HL-60 (cell line): ENCODE measurements around the gene TMPRSS9.

Experiments
- DNase-seq, 2 experiments: peaks; one replicate each; pipeline ENCODE4 v3.0.0-alpha.2; 2010 to 2020; ENCODE audit warnings: low read depth in 1 of 2, low spot score in 1 of 2
- H3K27ac ChIP-seq: fragments of 250-450 bp; sonication (Bioruptor Pico); replicated peaks from 2 replicates; pipeline ENCODE4 v1.5.1; 2020; ENCODE audit warnings: mild to moderate bottlenecking, moderate library complexity
- H3K27me3 ChIP-seq: fragments of 250-450 bp; sonication (Bioruptor Pico); 2 replicates; pipeline ENCODE4 v1.5.1; 2021; ENCODE audit warnings: mild to moderate bottlenecking, moderate library complexity; ENCODE audit not compliant: insufficient read depth, poor library complexity, severe bottlenecking
- H3K4me3 ChIP-seq: replicated peaks from 2 replicates; pipeline ENCODE4 v1.5.1; 2011; ENCODE audit warnings: mild to moderate bottlenecking, control low read depth, low read length; ENCODE audit not compliant: insufficient read depth
- GABPA ChIP-seq: IDR thresholded peaks from 2 replicates; pipeline ENCODE4 v1.6.1; 2012; ENCODE audit warnings: low read depth
- POLR2AphosphoS5 ChIP-seq: IDR thresholded peaks from 2 replicates; pipeline ENCODE4 v1.6.1; 2012; ENCODE audit warnings: low read depth
- REST ChIP-seq: IDR thresholded peaks from 2 replicates; pipeline ENCODE4 v1.6.1; 2012; ENCODE audit warnings: low read depth; ENCODE audit not compliant: insufficient replicate concordance
- SPI1 ChIP-seq: IDR thresholded peaks from 2 replicates; pipeline ENCODE4 v1.6.1; 2012; ENCODE audit warnings: low read depth, mild to moderate bottlenecking, borderline replicate concordance
- TF ChIP-seq, protein P1 (sequence below): IDR thresholded peaks from one replicate; pipeline ENCODE4 v1.5.1; 2011; ENCODE audit warnings: low read length, control low read depth, inconsistent platforms; ENCODE audit not compliant: insufficient read depth

The TMPRSS9 gene

GRCh38 chr19:2337329-2337707, 22.7 kb upstream of the TMPRSS9 start:
- Histone ChIP-seq H3K27me3 (no peaks in the 10 kb centered on the region), H3K4me3 (no peak overlapping the region), H3K27ac (no peak overlapping the region)
- DNase-seq = no peak
- TF ChIP-seq POLR2AphosphoS5 (no peak), REST (no peak), SPI1 (no peak), GABPA (no peak)
- TF ChIP-seq, protein P1, sequence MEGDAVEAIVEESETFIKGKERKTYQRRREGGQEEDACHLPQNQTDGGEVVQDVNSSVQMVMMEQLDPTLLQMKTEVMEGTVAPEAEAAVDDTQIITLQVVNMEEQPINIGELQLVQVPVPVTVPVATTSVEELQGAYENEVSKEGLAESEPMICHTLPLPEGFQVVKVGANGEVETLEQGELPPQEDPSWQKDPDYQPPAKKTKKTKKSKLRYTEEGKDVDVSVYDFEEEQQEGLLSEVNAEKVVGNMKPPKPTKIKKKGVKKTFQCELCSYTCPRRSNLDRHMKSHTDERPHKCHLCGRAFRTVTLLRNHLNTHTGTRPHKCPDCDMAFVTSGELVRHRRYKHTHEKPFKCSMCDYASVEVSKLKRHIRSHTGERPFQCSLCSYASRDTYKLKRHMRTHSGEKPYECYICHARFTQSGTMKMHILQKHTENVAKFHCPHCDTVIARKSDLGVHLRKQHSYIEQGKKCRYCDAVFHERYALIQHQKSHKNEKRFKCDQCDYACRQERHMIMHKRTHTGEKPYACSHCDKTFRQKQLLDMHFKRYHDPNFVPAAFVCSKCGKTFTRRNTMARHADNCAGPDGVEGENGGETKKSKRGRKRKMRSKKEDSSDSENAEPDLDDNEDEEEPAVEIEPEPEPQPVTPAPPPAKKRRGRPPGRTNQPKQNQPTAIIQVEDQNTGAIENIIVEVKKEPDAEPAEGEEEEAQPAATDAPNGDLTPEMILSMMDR = no peak

DNA sequence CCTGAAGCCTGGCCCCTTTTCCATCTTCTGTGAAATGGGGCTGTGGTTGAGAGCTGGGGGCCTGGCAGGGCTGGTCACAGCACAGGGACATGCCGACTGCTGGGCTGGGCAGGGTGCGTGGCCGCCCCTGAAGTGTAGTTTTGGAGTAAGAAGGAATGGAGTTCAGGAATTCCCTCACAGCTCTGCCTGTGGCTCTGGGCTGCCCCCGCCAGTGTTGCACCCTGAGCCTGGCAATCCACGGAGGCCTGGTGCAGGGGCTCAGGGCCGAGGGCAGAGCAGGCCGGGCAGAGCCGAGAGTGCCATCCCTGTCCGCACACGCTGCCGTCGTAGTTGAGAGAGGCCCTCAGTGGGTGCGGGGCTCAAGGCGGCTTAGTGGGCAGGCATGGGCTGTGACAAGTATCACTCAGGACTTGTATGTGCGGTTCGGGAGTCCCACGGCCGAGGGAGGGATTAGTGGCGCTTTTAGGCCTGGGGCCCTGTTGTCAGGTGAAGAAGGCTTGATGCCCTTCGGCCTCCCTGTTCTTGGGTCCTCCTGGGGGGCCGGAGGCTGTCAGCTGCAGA, 21.9 kb upstream of the TMPRSS9 start:
- H3K4me3 ChIP-seq = no peak overlapping the region
- no peak overlapping the region for H3K27ac ChIP-seq

DNA sequence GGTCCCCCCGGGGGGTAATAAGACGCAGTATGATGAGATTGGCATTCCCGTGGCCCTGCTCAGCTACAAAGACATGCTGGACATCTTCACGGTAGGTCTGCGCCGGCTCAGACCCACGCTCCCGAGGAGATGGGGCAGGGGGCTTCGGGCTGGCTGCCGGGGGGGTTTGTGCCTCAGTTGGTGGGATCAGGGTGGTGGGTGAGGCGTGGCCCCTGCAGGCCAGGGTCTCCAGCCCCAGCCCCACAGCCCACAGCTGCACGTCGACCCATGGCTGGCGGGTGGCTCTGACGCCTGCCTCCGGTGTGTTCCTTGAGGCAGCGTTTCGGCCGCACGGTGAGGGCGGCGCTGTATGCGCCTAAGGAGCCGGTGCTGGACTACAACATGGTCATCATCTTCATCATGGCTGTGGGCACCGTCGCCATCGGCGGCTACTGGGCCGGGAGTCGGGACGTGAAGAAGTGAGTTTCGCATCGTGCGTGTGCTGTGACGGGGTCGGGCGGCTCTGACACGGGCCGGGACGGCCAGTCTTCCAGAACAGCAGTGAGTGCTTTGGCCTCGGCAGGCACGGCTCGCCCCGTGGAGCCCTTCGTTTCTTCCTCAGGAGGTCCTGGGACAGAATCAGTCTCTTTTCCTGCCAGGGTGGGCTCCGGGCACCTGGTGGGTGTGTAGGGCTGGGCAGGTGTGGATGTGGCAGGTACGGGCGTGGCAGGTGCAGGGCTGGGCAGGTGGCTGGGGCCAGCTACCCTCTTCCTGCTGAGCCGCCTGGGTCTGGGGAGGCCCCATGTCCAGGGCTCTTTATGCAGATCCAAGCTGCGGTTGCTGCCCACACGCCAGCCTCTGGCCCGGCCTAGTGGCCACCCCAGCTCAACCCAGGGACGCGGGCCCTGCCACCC, 21.1 kb upstream of the TMPRSS9 start:
- Histone ChIP-seq H3K27me3 (no peaks in the 10 kb centered on the region), H3K4me3 (no peak overlapping the region), H3K27ac (no peak overlapping the region)
- no peak for TF ChIP-seq SPI1
- TF ChIP-seq, protein P1 = no peak
- no peak for TF ChIP-seq POLR2AphosphoS5
- no peak for TF ChIP-seq GABPA
- TF ChIP-seq REST = no peak
- DNase-seq = no peak

More for the DNA sequence above, 21.9 kb upstream of the TMPRSS9 start:
- DNase-seq = no peak
- TF ChIP-seq REST (no peak), POLR2AphosphoS5 (no peak)
- no peaks in the 10 kb centered on the region for H3K27me3 ChIP-seq
